Activated naive CD8-positive, alpha-beta T cell (primary cell): ENCODE measurements around the gene STUB1.

ENCODE experiments used
- H3K27ac Mint-ChIP-seq: one replicate; pipeline ENCODE4 v1.8.0; 2021; ENCODE audit warnings: mixed read lengths
- H3K27me3 Mint-ChIP-seq: one replicate; pipeline ENCODE4 v1.8.0; 2021; ENCODE audit warnings: mixed read lengths
- H3K36me3 Mint-ChIP-seq: one replicate; pipeline ENCODE4 v1.8.0; 2021; ENCODE audit warnings: mixed read lengths
- H3K4me1 Mint-ChIP-seq: one replicate; pipeline ENCODE4 v1.8.0; 2021; ENCODE audit warnings: low read depth, mixed read lengths
- H3K4me3 Mint-ChIP-seq: one replicate; pipeline ENCODE4 v1.8.0; 2021; ENCODE audit warnings: mild to moderate bottlenecking, mixed read lengths
- H3K9me3 Mint-ChIP-seq: one replicate; pipeline ENCODE4 v1.8.0; 2021; ENCODE audit warnings: low read depth, mixed read lengths

Gene STUB1

DNA sequence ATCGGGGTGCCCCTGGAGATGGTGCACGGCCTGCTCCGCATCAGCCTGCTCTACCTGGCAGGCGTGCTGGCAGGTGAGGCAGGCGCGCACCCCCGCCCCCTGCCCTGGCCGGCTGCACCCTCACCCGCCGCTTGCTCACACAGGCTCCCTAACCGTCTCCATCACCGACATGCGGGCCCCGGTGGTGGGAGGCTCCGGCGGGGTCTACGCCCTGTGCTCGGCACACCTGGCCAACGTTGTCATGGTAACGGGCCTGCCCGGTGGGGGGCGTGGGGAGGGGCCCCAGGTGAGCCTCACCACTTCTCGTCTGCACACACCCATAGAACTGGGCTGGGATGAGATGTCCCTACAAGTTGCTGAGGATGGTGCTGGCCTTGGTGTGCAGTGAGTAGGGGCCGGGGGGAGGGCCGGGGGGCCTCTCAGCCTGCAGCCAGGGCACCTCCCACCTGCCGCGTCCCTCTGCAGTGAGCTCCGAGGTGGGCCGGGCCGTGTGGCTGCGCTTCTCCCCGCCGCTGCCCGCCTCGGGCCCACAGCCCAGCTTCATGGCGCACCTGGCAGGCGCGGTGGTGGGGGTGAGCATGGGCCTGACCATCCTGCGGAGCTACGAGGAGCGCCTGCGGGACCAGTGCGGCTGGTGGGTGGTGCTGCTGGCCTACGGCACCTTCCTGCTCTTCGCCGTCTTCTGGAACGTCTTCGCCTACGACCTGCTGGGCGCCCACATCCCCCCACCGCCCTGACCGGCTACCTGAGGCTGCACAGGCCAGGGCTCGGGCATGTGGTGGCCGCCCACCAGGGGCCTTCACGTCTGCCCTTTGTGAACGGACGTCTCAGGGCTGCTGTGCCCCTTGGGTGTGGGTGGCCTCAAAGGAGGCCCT is 2.7 kb upstream of the STUB1 start:
- no peaks in the 10 kb centered on the region for H3K9me3 Mint-ChIP-seq
- H3K4me3 Mint-ChIP-seq = no peak overlapping the region
- H3K27ac Mint-ChIP-seq = no peak overlapping the region
- peaks cover 1% of the 10 kb centered on the region for H3K36me3 Mint-ChIP-seq
- no peaks in the 10 kb centered on the region for H3K27me3 Mint-ChIP-seq
- H3K4me1 Mint-ChIP-seq = peaks cover 17% of the 10 kb centered on the region

DNA sequence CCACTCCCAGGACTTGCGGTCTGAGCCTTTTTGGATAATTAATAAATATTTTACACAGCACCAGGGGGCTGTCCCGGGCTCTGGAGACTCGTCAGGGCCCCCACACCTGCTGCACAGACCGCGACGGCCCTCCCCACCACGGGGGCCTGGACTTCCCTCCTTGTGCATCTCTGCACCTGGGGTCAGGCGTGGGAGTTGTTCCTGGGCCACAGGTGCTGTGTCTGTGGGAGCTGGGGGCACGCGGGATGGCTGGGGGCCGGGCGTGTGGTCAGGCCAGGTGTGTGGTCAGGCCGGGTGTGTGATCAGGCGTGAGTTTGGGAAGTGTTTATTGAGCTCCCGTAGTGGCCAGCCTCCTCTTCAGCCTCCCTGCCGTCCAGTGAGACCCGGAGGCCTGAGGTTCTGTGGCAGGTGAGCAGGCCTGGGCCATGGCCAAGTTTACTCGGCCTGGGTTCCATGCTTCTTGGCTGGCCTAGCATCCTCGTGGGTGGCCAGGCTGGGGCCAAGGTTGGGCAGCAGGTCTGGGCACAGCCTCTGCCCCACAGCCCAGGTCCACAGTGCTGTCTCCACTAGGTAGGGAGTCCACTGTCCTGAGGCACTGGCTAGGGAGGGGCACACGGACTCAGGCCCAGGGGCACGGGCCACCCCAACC is 1.9 kb upstream of the STUB1 start:
- H3K9me3 Mint-ChIP-seq = no peaks in the 10 kb centered on the region
- H3K36me3 Mint-ChIP-seq = peaks cover 2% of the 10 kb centered on the region
- H3K4me3 Mint-ChIP-seq = no peak overlapping the region
- H3K4me1 Mint-ChIP-seq = peaks cover 18% of the 10 kb centered on the region
- no peaks in the 10 kb centered on the region for H3K27me3 Mint-ChIP-seq
- no peak overlapping the region for H3K27ac Mint-ChIP-seq

DNA sequence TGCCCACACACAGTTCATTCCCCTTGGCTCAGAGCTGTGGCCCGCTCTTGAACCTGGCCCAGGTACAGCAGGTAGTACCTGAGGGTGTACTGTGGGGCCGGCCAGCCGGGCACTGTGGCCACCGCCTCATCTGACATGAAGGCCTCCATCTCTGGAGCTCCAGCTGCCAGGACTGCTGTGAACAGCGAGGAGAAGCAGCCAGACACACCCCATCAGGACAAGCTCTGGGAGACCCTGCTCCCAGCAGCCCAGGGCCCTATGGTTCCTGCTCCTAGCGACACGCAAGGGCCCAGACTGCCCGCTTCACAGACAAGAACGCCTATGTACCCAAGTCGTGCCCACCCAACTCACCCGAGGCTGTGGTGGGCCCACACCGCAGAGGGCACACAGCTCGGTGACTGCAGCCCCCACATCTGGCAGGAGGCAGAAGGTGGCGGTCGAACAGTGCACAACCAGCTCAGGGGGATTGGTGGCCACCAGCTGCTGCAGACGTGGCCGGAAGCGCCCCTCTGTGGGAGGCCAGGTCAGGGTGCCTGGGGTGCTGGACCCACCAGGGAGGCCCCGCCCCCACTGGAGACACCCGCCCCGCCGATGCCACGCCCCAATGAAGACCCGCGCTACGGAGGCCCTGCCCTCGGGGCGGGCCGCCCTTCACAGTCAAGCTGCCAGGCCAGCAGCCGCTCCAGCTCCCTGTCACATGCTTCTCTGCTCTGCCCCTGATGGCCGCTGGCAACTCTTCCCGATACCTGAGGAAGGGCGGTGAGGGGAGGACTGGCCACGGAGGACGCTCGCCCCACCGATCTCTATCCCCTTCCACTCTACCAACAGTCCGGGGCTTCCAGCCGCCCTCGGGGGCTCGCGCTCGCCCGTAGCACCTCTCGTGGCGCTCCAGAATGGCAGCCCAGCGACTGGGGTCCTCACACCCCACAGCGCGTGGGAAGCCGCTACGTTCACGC is 1.1 kb upstream of the STUB1 start:
- peaks cover 2% of the 10 kb centered on the region for H3K36me3 Mint-ChIP-seq
- H3K27ac Mint-ChIP-seq = peak overlapping the region; percentile 41
- H3K27me3 Mint-ChIP-seq = no peaks in the 10 kb centered on the region
- H3K9me3 Mint-ChIP-seq = no peaks in the 10 kb centered on the region
- peaks cover 18% of the 10 kb centered on the region for H3K4me1 Mint-ChIP-seq
- H3K4me3 Mint-ChIP-seq = peak overlapping the region; percentile 80

DNA sequence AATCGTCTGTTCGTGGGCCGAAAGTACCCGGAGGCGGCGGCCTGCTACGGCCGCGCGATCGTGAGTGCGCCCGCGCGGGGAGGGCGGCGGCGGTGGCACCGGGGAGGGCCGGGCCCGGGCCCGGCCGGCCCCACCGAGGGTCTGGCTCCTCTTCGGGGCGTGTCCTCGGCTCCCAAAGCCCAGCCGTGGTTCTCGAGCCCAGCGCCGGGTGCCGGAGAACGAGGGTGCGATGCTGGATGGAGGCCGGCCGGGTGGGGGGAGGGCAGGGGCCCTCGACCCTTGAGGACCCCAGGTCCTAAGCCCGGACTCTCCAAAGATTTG is 375 bp downstream of the STUB1 start:
- Mint-ChIP-seq H3K9me3 (no peaks in the 10 kb centered on the region), H3K36me3 (peaks cover 2% of the 10 kb centered on the region), H3K4me1 (peaks cover 15% of the 10 kb centered on the region), H3K27me3 (no peaks in the 10 kb centered on the region), H3K4me3 (peak overlapping the region; percentile 86), H3K27ac (no peak overlapping the region)

DNA sequence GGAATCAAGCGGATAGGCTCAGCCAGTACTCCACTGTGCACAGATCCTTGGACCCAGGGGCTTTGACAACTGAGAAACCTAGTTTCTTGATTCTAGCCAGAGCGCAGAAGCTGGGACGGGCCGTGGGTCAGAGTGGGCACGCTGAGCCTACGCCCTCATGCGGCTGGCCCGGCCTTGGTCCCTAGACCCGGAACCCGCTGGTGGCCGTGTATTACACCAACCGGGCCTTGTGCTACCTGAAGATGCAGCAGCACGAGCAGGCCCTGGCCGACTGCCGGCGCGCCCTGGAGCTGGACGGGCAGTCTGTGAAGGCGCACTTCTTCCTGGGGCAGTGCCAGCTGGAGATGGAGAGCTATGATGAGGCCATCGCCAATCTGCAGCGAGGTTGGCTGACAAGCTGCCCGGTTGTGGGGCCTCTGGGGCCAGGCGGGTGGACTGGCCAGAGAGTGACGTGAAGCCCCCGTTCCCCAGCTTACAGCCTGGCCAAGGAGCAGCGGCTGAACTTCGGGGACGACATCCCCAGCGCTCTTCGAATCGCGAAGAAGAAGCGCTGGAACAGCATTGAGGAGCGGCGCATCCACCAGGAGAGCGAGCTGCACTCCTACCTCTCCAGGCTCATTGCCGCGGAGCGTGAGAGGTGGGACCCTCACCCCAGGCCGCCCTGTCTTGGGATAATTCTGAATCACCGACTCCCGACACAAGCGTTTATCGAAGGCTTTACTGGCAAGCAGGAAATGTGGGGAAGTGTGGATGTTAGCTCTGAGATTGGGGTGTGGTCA is 946 bp downstream of the STUB1 start:
- Mint-ChIP-seq H3K27me3 (no peaks in the 10 kb centered on the region), H3K4me1 (peaks cover 15% of the 10 kb centered on the region), H3K9me3 (no peaks in the 10 kb centered on the region), H3K36me3 (peaks cover 2% of the 10 kb centered on the region), H3K4me3 (peak overlapping the region; percentile 86), H3K27ac (peak overlapping the region; percentile 6)

DNA sequence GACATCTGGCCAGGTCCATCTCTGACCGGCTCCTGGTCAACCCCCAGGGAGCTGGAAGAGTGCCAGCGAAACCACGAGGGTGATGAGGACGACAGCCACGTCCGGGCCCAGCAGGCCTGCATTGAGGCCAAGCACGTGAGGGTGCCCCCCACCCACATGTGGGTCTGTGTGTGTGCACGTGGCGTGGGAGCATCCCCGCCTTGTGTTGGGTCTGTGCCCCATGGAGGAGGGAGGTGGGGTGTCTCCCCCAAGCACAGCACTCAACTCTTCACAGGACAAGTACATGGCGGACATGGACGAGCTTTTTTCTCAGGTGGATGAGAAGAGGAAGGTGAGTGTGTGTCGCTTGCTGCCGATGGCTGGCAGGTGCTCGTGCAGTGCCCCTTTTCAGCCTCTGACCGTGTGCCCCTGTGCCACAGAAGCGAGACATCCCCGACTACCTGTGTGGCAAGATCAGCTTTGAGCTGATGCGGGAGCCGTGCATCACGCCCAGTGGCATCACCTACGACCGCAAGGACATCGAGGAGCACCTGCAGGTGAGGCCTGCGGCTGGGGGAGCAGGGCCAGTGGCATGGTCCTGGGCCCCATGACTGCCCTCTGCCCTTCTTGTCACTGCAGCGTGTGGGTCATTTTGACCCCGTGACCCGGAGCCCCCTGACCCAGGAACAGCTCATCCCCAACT is 1.7 kb downstream of the STUB1 start:
- Mint-ChIP-seq H3K27ac (peak overlapping the region; percentile 72), H3K4me3 (peak overlapping the region; percentile 86), H3K9me3 (no peaks in the 10 kb centered on the region), H3K4me1 (peaks cover 15% of the 10 kb centered on the region), H3K36me3 (peaks cover 2% of the 10 kb centered on the region), H3K27me3 (no peaks in the 10 kb centered on the region)

DNA sequence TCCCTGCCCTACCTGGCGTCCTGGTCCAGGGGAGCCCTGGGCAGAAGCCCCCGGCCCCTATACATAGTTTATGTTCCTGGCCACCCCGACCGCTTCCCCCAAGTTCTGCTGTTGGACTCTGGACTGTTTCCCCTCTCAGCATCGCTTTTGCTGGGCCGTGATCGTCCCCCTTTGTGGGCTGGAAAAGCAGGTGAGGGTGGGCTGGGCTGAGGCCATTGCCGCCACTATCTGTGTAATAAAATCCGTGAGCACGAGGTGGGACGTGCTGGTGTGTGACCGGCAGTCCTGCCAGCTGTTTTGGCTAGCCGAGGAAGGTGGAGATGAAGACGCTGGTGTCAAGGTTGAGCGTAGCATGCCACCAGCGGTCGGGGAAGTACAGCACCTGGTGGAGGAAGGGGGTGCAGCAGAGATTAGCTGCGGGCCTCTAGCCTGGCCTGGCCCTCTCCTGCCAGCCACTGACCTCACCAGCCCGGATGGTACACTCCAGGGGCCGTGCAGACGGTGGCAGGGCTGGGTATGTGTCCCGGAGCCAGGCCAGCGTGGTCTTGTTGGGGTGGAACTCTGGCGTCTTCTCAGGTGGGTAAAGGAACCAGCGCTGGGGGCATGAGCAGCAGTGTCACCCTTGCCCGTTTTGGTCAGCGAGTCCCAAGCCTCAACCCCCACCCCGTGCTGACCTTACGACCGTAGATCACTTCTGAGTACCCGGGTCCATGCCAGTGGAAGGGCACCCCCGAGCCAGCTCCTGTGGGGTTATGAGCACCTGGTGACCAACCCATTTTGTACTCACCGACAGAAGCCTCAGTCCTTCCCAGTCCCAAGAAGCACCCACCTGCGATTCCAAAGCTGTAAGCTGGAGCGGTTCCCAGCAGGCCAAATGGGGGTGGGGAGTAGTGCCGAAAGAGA is 2.5 kb downstream of the STUB1 start:
- peaks cover 2% of the 10 kb centered on the region for H3K36me3 Mint-ChIP-seq
- peaks cover 18% of the 10 kb centered on the region for H3K4me1 Mint-ChIP-seq
- H3K9me3 Mint-ChIP-seq = no peaks in the 10 kb centered on the region
- H3K27ac Mint-ChIP-seq = peak overlapping the region; percentile 72
- no peaks in the 10 kb centered on the region for H3K27me3 Mint-ChIP-seq
- peak overlapping the region; percentile 86 for H3K4me3 Mint-ChIP-seq

DNA sequence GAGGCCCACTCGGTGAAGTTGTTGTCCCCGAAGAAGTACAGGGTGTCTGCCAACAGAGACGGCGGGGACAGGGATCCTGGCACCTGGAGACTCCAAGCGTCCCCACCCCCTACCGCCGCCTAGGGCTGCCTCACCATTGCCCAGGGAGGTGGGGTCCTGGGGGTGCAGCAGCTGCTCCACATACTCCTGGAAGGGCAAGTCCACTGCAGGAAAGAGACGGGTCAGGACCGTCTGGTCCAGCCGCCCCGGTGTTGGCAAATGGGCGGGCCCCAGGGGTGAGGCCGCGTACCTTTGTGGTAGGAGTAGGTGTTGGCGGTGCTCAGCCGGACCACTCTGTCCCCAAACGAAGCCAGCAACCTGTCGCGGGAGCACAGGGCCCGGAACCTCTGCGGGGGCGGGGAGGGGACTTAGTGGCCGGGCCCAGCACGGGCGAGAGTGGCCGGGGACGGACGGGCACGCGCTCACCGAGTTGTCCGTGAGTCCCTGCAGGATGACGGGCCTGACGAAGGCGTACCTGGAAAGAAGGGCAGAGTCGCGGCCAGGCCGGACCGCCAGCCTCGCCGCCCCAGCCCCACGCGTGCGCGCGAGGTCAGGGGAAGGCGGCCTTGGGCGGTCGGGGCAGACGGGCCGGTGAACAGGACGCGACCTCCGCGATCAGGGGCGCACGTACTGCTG is 3.3 kb downstream of the STUB1 start:
- H3K27ac Mint-ChIP-seq = no peak overlapping the region
- H3K36me3 Mint-ChIP-seq = peaks cover 2% of the 10 kb centered on the region
- no peaks in the 10 kb centered on the region for H3K9me3 Mint-ChIP-seq
- no peaks in the 10 kb centered on the region for H3K27me3 Mint-ChIP-seq
- peaks cover 18% of the 10 kb centered on the region for H3K4me1 Mint-ChIP-seq
- H3K4me3 Mint-ChIP-seq = peak overlapping the region; percentile 86

DNA sequence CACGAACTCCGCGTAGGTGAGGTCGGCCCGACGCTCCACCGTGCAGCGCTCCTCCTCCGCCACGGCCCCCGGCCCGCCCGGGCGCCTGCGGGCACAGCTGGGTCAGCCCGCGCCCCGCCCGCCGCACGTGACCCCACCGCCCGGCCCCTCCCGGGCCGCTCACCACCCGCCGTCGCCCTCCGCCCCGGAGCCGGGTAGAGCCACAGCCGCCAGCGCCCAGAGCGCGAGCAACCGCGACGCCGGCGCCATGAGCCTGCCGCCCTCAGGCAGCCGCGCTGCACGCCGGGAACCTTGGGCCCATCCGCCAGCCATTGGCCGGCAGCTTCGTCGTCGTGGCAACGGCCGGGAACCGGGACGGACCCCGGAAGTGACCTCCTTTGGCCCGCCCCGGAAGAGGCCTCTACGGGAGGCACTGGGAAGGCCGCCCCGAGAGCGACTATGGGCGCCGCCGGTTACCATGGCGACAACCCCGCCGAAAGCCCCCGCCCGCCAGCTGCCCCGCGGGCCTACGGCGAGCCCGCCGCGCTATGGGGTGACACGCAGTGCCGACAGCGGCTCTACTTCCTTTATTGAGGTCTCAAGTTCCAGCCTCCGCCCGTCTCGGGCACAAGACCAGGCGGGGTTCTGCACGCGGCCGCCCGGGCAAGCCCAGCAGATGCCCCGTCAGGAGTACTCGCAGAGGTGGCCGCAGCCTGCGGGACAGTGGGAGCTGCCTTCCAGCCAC is 4.0 kb downstream of the STUB1 start, which contains the start of gene JMJD8:
Gene JMJD8 (minus strand): TSS at position 264 of the 724 bp plus-strand sequence. CDS start 15 bp downstream, at position 249.
- no peaks in the 10 kb centered on the region for H3K27me3 Mint-ChIP-seq
- peak within 1 kb of the TSS; percentile 22 for H3K27ac Mint-ChIP-seq
- H3K36me3 Mint-ChIP-seq = peaks cover 2% of the 10 kb centered on the region
- H3K4me1 Mint-ChIP-seq = peaks cover 19% of the 10 kb centered on the region
- H3K9me3 Mint-ChIP-seq = no peaks in the 10 kb centered on the region
- peak within 1 kb of the TSS; percentile 86 for H3K4me3 Mint-ChIP-seq

DNA sequence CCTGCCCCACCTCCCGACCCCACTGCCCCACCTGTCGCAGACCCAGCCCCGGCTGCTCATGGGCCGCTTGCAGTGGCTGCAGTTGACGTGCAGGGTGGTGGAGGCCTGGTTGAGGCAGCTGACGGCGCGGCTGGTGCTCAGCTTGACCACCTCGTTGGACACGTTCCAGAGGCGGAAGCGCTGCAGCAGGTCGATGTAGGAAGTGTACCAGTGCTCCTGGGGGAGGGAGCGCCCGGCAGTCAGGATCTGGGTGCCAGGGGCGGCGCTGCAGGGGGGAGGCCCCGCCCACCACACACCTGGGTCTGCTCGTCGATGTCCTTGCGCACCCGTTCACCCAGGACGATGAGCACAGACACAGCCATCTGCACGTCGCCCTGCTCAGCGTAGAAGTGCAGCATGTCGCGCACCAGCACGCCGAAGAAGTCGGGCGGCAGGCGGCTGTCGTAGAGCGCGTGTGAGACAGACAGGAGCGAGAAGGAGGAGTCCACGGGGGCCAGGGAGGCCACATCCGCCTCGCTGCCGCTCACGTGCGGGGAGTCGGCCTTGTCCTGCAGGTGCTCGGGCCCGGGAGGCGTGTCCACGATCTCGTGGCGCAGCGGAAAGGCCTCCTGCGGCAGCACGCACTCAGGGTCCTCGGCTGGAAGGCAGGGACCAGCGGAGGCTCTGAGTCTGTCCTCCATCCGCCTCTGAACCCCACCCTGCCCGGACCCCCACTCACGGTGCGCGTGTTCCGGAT is 4.9 kb downstream of the STUB1 start:
- H3K27me3 Mint-ChIP-seq = no peaks in the 10 kb centered on the region
- H3K4me1 Mint-ChIP-seq = peaks cover 23% of the 10 kb centered on the region
- H3K36me3 Mint-ChIP-seq = peaks cover 2% of the 10 kb centered on the region
- H3K4me3 Mint-ChIP-seq = peak overlapping the region; percentile 35
- no peak overlapping the region for H3K27ac Mint-ChIP-seq
- no peaks in the 10 kb centered on the region for H3K9me3 Mint-ChIP-seq

DNA sequence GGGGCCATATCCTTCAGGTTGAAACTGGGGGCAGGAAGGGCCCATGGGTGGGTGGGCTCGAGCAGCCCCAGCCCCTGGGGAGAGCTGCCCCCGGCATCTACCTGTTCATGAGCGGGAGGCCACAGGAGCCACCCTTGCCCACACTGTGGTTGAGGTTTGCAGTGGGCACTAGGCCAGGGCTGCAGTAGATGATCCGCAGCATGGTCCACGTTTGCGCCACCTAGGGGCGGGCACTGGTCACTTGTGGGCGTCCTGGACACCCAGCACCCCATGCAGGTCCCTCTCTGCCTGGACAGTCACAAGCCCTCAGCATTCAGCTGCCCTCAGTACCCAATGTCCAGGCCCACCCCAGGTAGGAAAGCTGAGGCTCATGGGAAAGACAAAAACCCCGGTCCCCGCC is 5.8 kb downstream of the STUB1 start:
- Mint-ChIP-seq H3K4me1 (peaks cover 21% of the 10 kb centered on the region), H3K27ac (no peak overlapping the region), H3K36me3 (peaks cover 2% of the 10 kb centered on the region), H3K9me3 (no peaks in the 10 kb centered on the region), H3K27me3 (no peaks in the 10 kb centered on the region), H3K4me3 (peak overlapping the region; percentile 56)
